Endothelial cell of umbilical vein (primary cell): Measurements from ENCODE around the gene TTLL11. TPM values are rescaled to one million over a fixed set of nuclear protein-coding genes. Genes with fewer than 3 reads are reported as not detected.

Experiments used
- BruUV-seq: library from RNA; stranded (reverse); fragments of 400-500 nt; replicated peaks from 2 replicates; lab custom pipeline; 2021; lab: Mats Ljungman, UMichigan
- CTCF ChIA-PET: fragments of 300-600, 350-600 bp; sonication (Branson Sonifier 250); formaldehyde crosslinking; loops from one replicate; lab custom pipeline; 2021; ENCODE audit warnings: antibody characterized with exemption, inconsistent platforms; lab: Charles Lee
- POLR2A ChIA-PET: fragments of 300-600, 350-600 bp; sonication (Branson Sonifier 250); formaldehyde crosslinking; loops from one replicate; lab custom pipeline; 2021; ENCODE audit warnings: antibody characterized with exemption, inconsistent platforms; lab: Charles Lee
- DNase-seq: peaks from one replicate; pipeline ENCODE4 v3.0.0-alpha.2; 2011; ENCODE audit warnings: low read depth, low spot score
- FAIRE-seq: peaks from 2 replicates; lab custom pipeline; 2011; peaks lifted over from hg19 to GRCh38; lab: Jason Lieb, UNC
- H2AFZ ChIP-seq: 2 replicates; pipeline ENCODE4 v1.6.0; 2012; ENCODE audit warnings: low read depth, low read length, control low read depth, inconsistent platforms
- H3K27ac ChIP-seq: 2 replicates; pipeline ENCODE4 v1.5.1; 2011; ENCODE audit warnings: low read depth, mild to moderate bottlenecking, control low read depth, low read length, moderate library complexity; ENCODE audit not compliant: insufficient read depth
- H3K27me3 ChIP-seq, 2 experiments: 2 replicates each; pipeline versions ENCODE4 v1.6.0 to v1.6.1; 2011; ENCODE audit warnings: low read length in 2 of 2, mixed read lengths in 1 of 2; ENCODE audit not compliant: control insufficient read depth in 2 of 2, insufficient read depth in 2 of 2
- H3K36me3 ChIP-seq, 2 experiments: 2 replicates in 1 of 2; 3 replicates in 1 of 2; pipeline ENCODE4 v1.5.1; 2011; ENCODE audit warnings: low read length in 2 of 2, mild to moderate bottlenecking in 1 of 2, moderate library complexity in 1 of 2; ENCODE audit not compliant: control insufficient read depth in 2 of 2, insufficient read depth in 2 of 2; ENCODE audit errors: extremely low read depth in 1 of 2
- H3K4me1 ChIP-seq: 3 replicates; pipeline ENCODE4 v1.5.1; 2011; ENCODE audit warnings: mild to moderate bottlenecking, low read length; ENCODE audit not compliant: control insufficient read depth, insufficient read depth; ENCODE audit errors: extremely low read depth
- H3K4me2 ChIP-seq: 2 replicates; pipeline ENCODE4 v1.6.1; 2011; ENCODE audit warnings: low read length, control low read depth, mixed read lengths; ENCODE audit not compliant: insufficient read depth
- H3K4me3 ChIP-seq, 3 experiments: fragments of 200-600 bp in 1 of 3; sonication (generic), shearing (Covaris generic) in 1 of 3; replicated peaks in 1 of 3; 2 replicates each; pipeline ENCODE4 v1.5.1; 2011 to 2016; ENCODE audit warnings: control low read depth in 3 of 3, low read length in 3 of 3, mild to moderate bottlenecking in 2 of 3, inconsistent platforms in 1 of 3, low read depth in 1 of 3, moderate library complexity in 1 of 3; ENCODE audit not compliant: insufficient read depth in 1 of 3
- H3K79me2 ChIP-seq: 2 replicates; pipeline ENCODE4 v1.6.0; 2012; ENCODE audit warnings: low read length, inconsistent platforms; ENCODE audit not compliant: control insufficient read depth, insufficient read depth
- H3K9ac ChIP-seq: replicated peaks from 2 replicates; pipeline ENCODE3; 2011; ENCODE audit warnings: low read length, control low read depth; ENCODE audit not compliant: insufficient read depth; ENCODE audit errors: extremely low read depth
- H3K9me1 ChIP-seq: replicated peaks from 3 replicates; pipeline ENCODE4 v1.6.0; 2011; ENCODE audit warnings: mild to moderate bottlenecking, low read length; ENCODE audit not compliant: control insufficient read depth, insufficient read depth; ENCODE audit errors: extremely low read depth
- H3K9me3 ChIP-seq: replicated peaks from 2 replicates; pipeline ENCODE4 v1.5.1; 2012; ENCODE audit warnings: low read length, inconsistent platforms; ENCODE audit not compliant: control insufficient read depth, insufficient read depth
- H4K20me1 ChIP-seq: replicated peaks from 2 replicates; pipeline ENCODE3; 2011; ENCODE audit warnings: mild to moderate bottlenecking, low read length; ENCODE audit not compliant: control insufficient read depth, insufficient read depth; ENCODE audit errors: extremely low read depth
- EZH2 ChIP-seq: IDR thresholded peaks from 2 replicates; pipeline ENCODE4 v1.6.1; 2012; ENCODE audit warnings: borderline replicate concordance, low read depth, mild to moderate bottlenecking, moderate library complexity, low read length, inconsistent platforms; ENCODE audit not compliant: severe bottlenecking
- GATA2 ChIP-seq: IDR thresholded peaks from 2 replicates; pipeline ENCODE4 v1.7.0; 2011; ENCODE audit warnings: low read depth, mild to moderate bottlenecking, moderate library complexity, mixed read lengths, low read length; ENCODE audit not compliant: insufficient read length, insufficient read depth
- JUN ChIP-seq: IDR thresholded peaks from 2 replicates; pipeline ENCODE4 v1.6.1; 2011; ENCODE audit warnings: borderline replicate concordance, low read depth; ENCODE audit not compliant: insufficient read length, insufficient read depth
- POLR2A ChIP-seq: IDR thresholded peaks from 2 replicates; pipeline ENCODE4 v1.6.1; 2012; ENCODE audit warnings: low read depth, mild to moderate bottlenecking, control low read depth, low read length
- POLR2AphosphoS5 ChIP-seq: IDR thresholded peaks from 2 replicates; pipeline ENCODE4 v1.6.1; 2012; ENCODE audit warnings: low read depth, mild to moderate bottlenecking, control low read depth, low read length, moderate library complexity; ENCODE audit not compliant: insufficient read depth
- dilution Hi-C: fragments of 300-500 bp; cut with MboI; formaldehyde crosslinking; loops from one replicate; pipeline ENCODE4 v1.15.0; 2019; ENCODE audit warnings: low sequenced_read_pairs; ENCODE audit not compliant: extremely low pct_ligation_motif_present
- intact Hi-C: fragments of 100-400 bp; cut with micrococcal nuclease; formaldehyde crosslinking; loops from one replicate; pipeline ENCODE4 v1.10.0; 2022
- polyA plus RNA-seq, 4 experiments: library from polyadenylated mRNA; depleted of rRNA in 3 of 4; stranded (reverse) in 3 of 4; unstranded in 1 of 4; fragments of >200 nt; gene quantifications; 2 replicates each; pipeline versions ENCODE4 v1.2.1 to v1.2.3, GENCODE V29; 2011 to 2012; ENCODE audit warnings: missing spikeins in 1 of 4
- total RNA-seq: library from RNA; stranded (reverse); gene quantifications from 2 replicates; pipeline ENCODE4 v1.2.3, GENCODE V29; 2021
- TF ChIP-seq, protein P1 (sequence below), 2 donors: IDR thresholded peaks; 1 replicate in 1 of 2; 2 replicates in 1 of 2; pipeline ENCODE4 v1.5.1; 2011; ENCODE audit warnings: low read length in 2 of 2, mild to moderate bottlenecking in 2 of 2, moderate library complexity in 2 of 2, control low read depth in 1 of 2, inconsistent platforms in 1 of 2, low read depth in 1 of 2; ENCODE audit not compliant: insufficient read depth in 1 of 2; ENCODE audit errors: extremely low read depth in 1 of 2
- TF ChIP-seq, protein P2 (sequence below): IDR thresholded peaks from 2 replicates; pipeline ENCODE4 v1.6.1; 2011; ENCODE audit not compliant: insufficient read depth, insufficient read length

TTLL11 gene
- total and polyA plus RNA-seq, 2 donors (not counting 3 experiments of a cell fraction or from before 2014, with no cell fraction given) = 4.9 to 5.1 TPM

DNA sequence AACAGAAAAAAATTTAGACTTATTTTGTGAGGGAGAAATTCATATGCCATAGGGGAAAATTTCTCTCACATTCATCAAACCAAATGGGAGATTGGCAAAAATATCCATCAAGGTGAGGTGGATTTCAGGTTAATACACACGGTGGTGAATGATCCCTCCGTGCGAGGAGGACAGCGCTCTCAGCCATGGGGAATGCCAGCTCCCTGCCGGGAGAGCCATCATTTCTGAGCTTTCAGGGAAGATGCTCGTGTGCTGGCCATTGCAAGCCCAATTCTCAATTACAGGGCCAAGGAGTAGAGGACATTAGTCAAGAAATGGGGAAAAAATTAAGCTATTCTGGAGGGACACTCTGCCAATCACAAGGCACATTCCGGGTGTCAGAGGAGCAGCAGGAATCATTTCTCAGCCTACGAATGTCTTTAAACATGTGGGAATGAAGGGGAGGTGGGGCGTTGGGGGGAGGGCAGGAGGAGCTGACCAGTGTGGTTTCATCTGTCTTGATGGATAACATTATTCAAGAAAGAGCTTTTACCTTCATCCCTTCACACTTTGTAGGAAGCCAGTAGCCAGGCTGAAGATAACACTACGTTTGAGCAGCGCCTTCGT, 276.2 kb downstream of the TTLL11 start:
- Histone ChIP-seq H3K4me2 (no peak overlapping the region), H3K79me2 (no peaks in the 10 kb centered on the region), H3K27me3 (no peaks in the 10 kb centered on the region), H3K27ac (no peak overlapping the region), H3K9me1 (no peaks in the 10 kb centered on the region), H4K20me1 (no peaks in the 10 kb centered on the region), H3K4me3 (no peak overlapping the region), H3K36me3 (no peaks in the 10 kb centered on the region), H2AFZ (no peak overlapping the region), H3K9me3 (no peaks in the 10 kb centered on the region), H3K9ac (no peak overlapping the region), H3K4me1 (no peaks in the 10 kb centered on the region)
- BruUV-seq = no TSS peak
- no peak for DNase-seq
- intact Hi-C loops = no loop called here
- ChIA-PET CTCF (no interaction called here), POLR2A (no interaction called here)
- FAIRE-seq = no peak
- dilution Hi-C loops = no loop called here
- TF ChIP-seq EZH2 = no peak
- TF ChIP-seq, protein P1, sequence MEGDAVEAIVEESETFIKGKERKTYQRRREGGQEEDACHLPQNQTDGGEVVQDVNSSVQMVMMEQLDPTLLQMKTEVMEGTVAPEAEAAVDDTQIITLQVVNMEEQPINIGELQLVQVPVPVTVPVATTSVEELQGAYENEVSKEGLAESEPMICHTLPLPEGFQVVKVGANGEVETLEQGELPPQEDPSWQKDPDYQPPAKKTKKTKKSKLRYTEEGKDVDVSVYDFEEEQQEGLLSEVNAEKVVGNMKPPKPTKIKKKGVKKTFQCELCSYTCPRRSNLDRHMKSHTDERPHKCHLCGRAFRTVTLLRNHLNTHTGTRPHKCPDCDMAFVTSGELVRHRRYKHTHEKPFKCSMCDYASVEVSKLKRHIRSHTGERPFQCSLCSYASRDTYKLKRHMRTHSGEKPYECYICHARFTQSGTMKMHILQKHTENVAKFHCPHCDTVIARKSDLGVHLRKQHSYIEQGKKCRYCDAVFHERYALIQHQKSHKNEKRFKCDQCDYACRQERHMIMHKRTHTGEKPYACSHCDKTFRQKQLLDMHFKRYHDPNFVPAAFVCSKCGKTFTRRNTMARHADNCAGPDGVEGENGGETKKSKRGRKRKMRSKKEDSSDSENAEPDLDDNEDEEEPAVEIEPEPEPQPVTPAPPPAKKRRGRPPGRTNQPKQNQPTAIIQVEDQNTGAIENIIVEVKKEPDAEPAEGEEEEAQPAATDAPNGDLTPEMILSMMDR (IDR thresholded peaks at IDR 0.05; ENCODE audit: extremely low read depth in 1 of 2, insufficient read depth in 1 of 2, low read depth in 1 of 2, low read length in 2 of 2) = no peak
- no peak for TF ChIP-seq JUN
- TF ChIP-seq GATA2 = no peak
- TF ChIP-seq, protein P2, sequence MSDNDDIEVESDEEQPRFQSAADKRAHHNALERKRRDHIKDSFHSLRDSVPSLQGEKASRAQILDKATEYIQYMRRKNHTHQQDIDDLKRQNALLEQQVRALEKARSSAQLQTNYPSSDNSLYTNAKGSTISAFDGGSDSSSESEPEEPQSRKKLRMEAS = no peak
- TF ChIP-seq POLR2AphosphoS5 = no peak
- TF ChIP-seq POLR2A = no peak
